Esophagus squamous epithelium (tissue), 5 donors: ENCODE data around the gene VAV2. TPM values are rescaled to one million over a fixed set of nuclear protein-coding genes. Genes with fewer than 3 reads are reported as not detected.

ENCODE experiments used
- DNase-seq: peaks from one replicate; lab custom pipeline; 2025; lab: John Stamatoyannopoulos, UW
- H3K27ac ChIP-seq, 4 donors: fragments of 200-600 bp; sonication (generic); one replicate each; pipeline ENCODE4 v1.5.1; 2016 to 2019; ENCODE audit warnings: mild to moderate bottlenecking in 1 of 4
- H3K27me3 ChIP-seq, 4 donors: fragments of 200-600 bp; sonication (generic); 1 replicate in 3 of 4; 2 replicates in 1 of 4; pipeline versions ENCODE4 v1.5.1 to v1.6.0; 2017 to 2021; ENCODE audit warnings: antibody characterized with exemption in 1 of 4
- H3K36me3 ChIP-seq, 3 donors: fragments of 200-600 bp; sonication (generic); one replicate each; pipeline ENCODE4 v1.5.1; 2016 to 2019
- H3K4me1 ChIP-seq, 3 donors: fragments of 200-600 bp; sonication (generic); one replicate each; pipeline ENCODE4 v1.5.1; 2017 to 2019
- H3K4me3 ChIP-seq, 4 donors: fragments of 200-600 bp; sonication (generic); 1 replicate in 3 of 4; 2 replicates in 1 of 4; pipeline ENCODE4 v1.5.1; 2016 to 2019; ENCODE audit warnings: mild to moderate bottlenecking in 2 of 4, moderate library complexity in 1 of 4
- H3K9me3 ChIP-seq, 3 donors: fragments of 200-600 bp; sonication (generic); one replicate each; pipeline ENCODE4 v1.5.1; 2016 to 2019
- CTCF ChIP-seq, 6 experiments: fragments of 450-650 bp in 4 of 6; fragments of 200-600 bp in 2 of 6; sonication (generic) in 2 of 6; IDR thresholded peaks; one replicate each; pipeline ENCODE4 v1.5.1; 2016 to 2019; ENCODE audit warnings: antibody characterized with exemption in 6 of 6, mild to moderate bottlenecking in 4 of 6, moderate library complexity in 4 of 6
- POLR2A ChIP-seq, 4 donors: fragments of 450-650 bp; IDR thresholded peaks; one replicate each; pipeline ENCODE4 v1.6.1; 2017; ENCODE audit warnings: antibody characterized with exemption in 4 of 4, mild to moderate bottlenecking in 4 of 4, moderate library complexity in 3 of 4
- WGBS, 2 donors: methylation state at CpG; one replicate each; pipeline ENCODE4 v1.1.5; 2018; 5-methylcytosine and 5-hydroxymethylcytosine counted together
- intact Hi-C: fragments of 100-400 bp; cut with DNase I; formaldehyde crosslinking; loops from one replicate; pipeline ENCODE4 v1.15.0; 2022
- total RNA-seq, 4 donors: library from RNA; depleted of rRNA; stranded (reverse); fragments of >200 nt; gene quantifications; one replicate each; pipeline ENCODE4 v1.1.0, GENCODE V29; 2016
- donor health status: DM: yes; HTN: yes; CAD: no.

VAV2 gene
- total RNA-seq, 4 donors from 2014 or later = 3.8 to 7.6 (median 5.7) TPM

- peaks cover 0 to 26% (median 0%) of the 10 kb centered on the region in 3 donors for H3K4me1 ChIP-seq
- 75 to 94% methylated on average over 2 of the region's 10 CpGs for WGBS, 2 donors
Observed at GRCh38 chr9:133841167-133841812, 150.8 kb downstream of the VAV2 start.

GRCh38 chr9:133839822-133840329 lies 152.2 kb downstream of the VAV2 start:
- H3K9me3 ChIP-seq = no peaks in the 10 kb centered on the region
- peak overlapping the region in 1 of 4 donors; percentile 21 for H3K27ac ChIP-seq
- H3K27me3 ChIP-seq = no peaks in the 10 kb centered on the region
- DNase-seq = no peak
- intact Hi-C loops = no loop called here
- H3K4me3 ChIP-seq = peak overlapping the region in 1 of 4 donors; percentile 10
- peaks cover 0 to 26% (median 3%) of the 10 kb centered on the region in 3 donors for H3K4me1 ChIP-seq
- TF ChIP-seq CTCF (IDR thresholded peaks at IDR 0.05) = no peak
- no peak for TF ChIP-seq POLR2A (IDR thresholded peaks at IDR 0.05)
- WGBS, 2 donors = 42 to 47% methylated on average over 3 to 10 of the region's 15 CpGs
- H3K36me3 ChIP-seq = no peaks in the 10 kb centered on the region

More at GRCh38 chr9:133841167-133841812, 150.8 kb downstream of the VAV2 start:
- Histone ChIP-seq H3K27ac (no peak overlapping the region), H3K36me3 (no peaks in the 10 kb centered on the region), H3K27me3 (no peaks in the 10 kb centered on the region), H3K4me3 (no peak overlapping the region), H3K9me3 (no peaks in the 10 kb centered on the region)
- TF ChIP-seq CTCF (IDR thresholded peaks at IDR 0.05) = no peak
- no peak for TF ChIP-seq POLR2A (IDR thresholded peaks at IDR 0.05)
- intact Hi-C loops = no loop called here
- no peak for DNase-seq

GRCh38 chr9:133838859-133839507 lies 153.1 kb downstream of the VAV2 start:
- TF ChIP-seq POLR2A (IDR thresholded peaks at IDR 0.05) (no peak), CTCF (IDR thresholded peaks at IDR 0.05) (no peak)
- WGBS, 2 donors = 95 to 99% methylated on average over 5 of the region's 5 CpGs
- intact Hi-C loops = no loop called here

GRCh38 chr9:133837627-133838597 lies 154.2 kb downstream of the VAV2 start:
- WGBS, 2 donors = 88 to 90% methylated on average over 9 to 11 of the region's 13 CpGs
- Histone ChIP-seq H3K4me3 (no peak overlapping the region), H3K4me1 (peaks cover 0 to 15% (median 3%) of the 10 kb centered on the region in 3 donors), H3K9me3 (no peaks in the 10 kb centered on the region), H3K27ac (no peak overlapping the region), H3K27me3 (no peaks in the 10 kb centered on the region), H3K36me3 (peaks cover 0 to 7% (median 0%) of the 10 kb centered on the region in 3 donors)
- intact Hi-C loops = no loop called here
- TF ChIP-seq CTCF (IDR thresholded peaks at IDR 0.05) = no peak
- TF ChIP-seq POLR2A (IDR thresholded peaks at IDR 0.05) = no peak
- DNase-seq = no peak

More at GRCh38 chr9:133838859-133839507, 153.1 kb downstream of the VAV2 start:
- Histone ChIP-seq H3K27ac (no peak overlapping the region), H3K27me3 (no peaks in the 10 kb centered on the region), H3K4me1 (peaks cover 0 to 18% (median 3%) of the 10 kb centered on the region in 3 donors), H3K36me3 (no peaks in the 10 kb centered on the region), H3K4me3 (no peak overlapping the region), H3K9me3 (no peaks in the 10 kb centered on the region)
- DNase-seq = no peak
